Measurements from ENCODE around the gene HEATR9.

HEATR9 gene

GRCh38 chr17:35892091-35893035, 23.7 kb upstream of the HEATR9 start:
- H3K4me1 ChIP-seq (ENCODE audit: insufficient read depth, insufficient read length), result no peaks in the 10 kb centered on the region
- H3K36me3 ChIP-seq (ENCODE audit: insufficient read depth, insufficient read length, low read length), result no peaks in the 10 kb centered on the region
- no peak overlapping the region for H3K4me3 ChIP-seq (ENCODE audit: insufficient read length, low read depth)
- DNase-seq (ENCODE audit: low read depth, low spot score), result no peak
- no peaks in the 10 kb centered on the region for H3K27me3 ChIP-seq (ENCODE audit: insufficient read depth, insufficient read length)
- H3K9ac ChIP-seq (ENCODE audit: insufficient read length, low read depth), result no peak overlapping the region
- H3K9me3 ChIP-seq (ENCODE audit: insufficient read depth, low read length), result no peaks in the 10 kb centered on the region
- TF ChIP-seq SUZ12 (IDR thresholded peaks at IDR 0.05; ENCODE audit: extremely low read depth, insufficient read depth, insufficient read length) (no peak), ZNF274 (IDR thresholded peaks at IDR 0.05; ENCODE audit: low read depth, low read length) (no peak), YY1 (IDR thresholded peaks at IDR 0.05; ENCODE audit: insufficient read depth, insufficient read length) (no peak)

GRCh38 chr17:35891269-35891668, 22.6 kb upstream of the HEATR9 start:
- TF ChIP-seq ZNF274 (IDR thresholded peaks at IDR 0.05; ENCODE audit: low read depth, low read length), result no peak
- no peak for TF ChIP-seq SUZ12 (IDR thresholded peaks at IDR 0.05; ENCODE audit: extremely low read depth, insufficient read depth, insufficient read length)
- no peak for TF ChIP-seq YY1 (IDR thresholded peaks at IDR 0.05; ENCODE audit: insufficient read depth, insufficient read length)
- no peaks in the 10 kb centered on the region for H3K4me1 ChIP-seq (ENCODE audit: insufficient read depth, insufficient read length)

GRCh38 chr17:35890774-35891155, 22.1 kb upstream of the HEATR9 start:
- no peak for DNase-seq (ENCODE audit: low read depth, low spot score)
- TF ChIP-seq SUZ12 (IDR thresholded peaks at IDR 0.05; ENCODE audit: extremely low read depth, insufficient read depth, insufficient read length), result no peak
- TF ChIP-seq ZNF274 (IDR thresholded peaks at IDR 0.05; ENCODE audit: low read depth, low read length), result no peak
- TF ChIP-seq YY1 (IDR thresholded peaks at IDR 0.05; ENCODE audit: insufficient read depth, insufficient read length), result no peak
- Histone ChIP-seq H3K9ac (ENCODE audit: insufficient read length, low read depth) (no peak overlapping the region), H3K9me3 (ENCODE audit: insufficient read depth, low read length) (no peaks in the 10 kb centered on the region), H3K4me1 (ENCODE audit: insufficient read depth, insufficient read length) (no peaks in the 10 kb centered on the region), H3K36me3 (ENCODE audit: insufficient read depth, insufficient read length, low read length) (no peaks in the 10 kb centered on the region), H3K27me3 (ENCODE audit: insufficient read depth, insufficient read length) (no peaks in the 10 kb centered on the region), H3K4me3 (ENCODE audit: insufficient read length, low read depth) (no peak overlapping the region)

More at GRCh38 chr17:35891269-35891668, 22.6 kb upstream of the HEATR9 start:
- H3K36me3 ChIP-seq (ENCODE audit: insufficient read depth, insufficient read length, low read length), result no peaks in the 10 kb centered on the region
- H3K4me3 ChIP-seq (ENCODE audit: insufficient read length, low read depth), result no peak overlapping the region
- H3K9ac ChIP-seq (ENCODE audit: insufficient read length, low read depth), result no peak overlapping the region
- no peaks in the 10 kb centered on the region for H3K9me3 ChIP-seq (ENCODE audit: insufficient read depth, low read length)
- no peaks in the 10 kb centered on the region for H3K27me3 ChIP-seq (ENCODE audit: insufficient read depth, insufficient read length)
- DNase-seq (ENCODE audit: low read depth, low spot score), result no peak

- H3K9me3 ChIP-seq (ENCODE audit: insufficient read depth, low read length), result no peaks in the 10 kb centered on the region
- H3K4me1 ChIP-seq (ENCODE audit: insufficient read depth, insufficient read length), result no peaks in the 10 kb centered on the region
- no peak for TF ChIP-seq ZNF274 (IDR thresholded peaks at IDR 0.05; ENCODE audit: low read depth, low read length)
- no peak for TF ChIP-seq SUZ12 (IDR thresholded peaks at IDR 0.05; ENCODE audit: extremely low read depth, insufficient read depth, insufficient read length)
- TF ChIP-seq YY1 (IDR thresholded peaks at IDR 0.05; ENCODE audit: insufficient read depth, insufficient read length), result no peak
- no peak overlapping the region for H3K4me3 ChIP-seq (ENCODE audit: insufficient read length, low read depth)
- H3K9ac ChIP-seq (ENCODE audit: insufficient read length, low read depth), result no peak overlapping the region
- no peaks in the 10 kb centered on the region for H3K27me3 ChIP-seq (ENCODE audit: insufficient read depth, insufficient read length)
- DNase-seq (ENCODE audit: low read depth, low spot score), result no peak
- no peaks in the 10 kb centered on the region for H3K36me3 ChIP-seq (ENCODE audit: insufficient read depth, insufficient read length, low read length)
These were observed 21.4 kb upstream of the HEATR9 start for GRCh38 chr17:35889818-35890773.

GRCh38 chr17:35889241-35889640, 20.6 kb upstream of the HEATR9 start:
- Histone ChIP-seq H3K9ac (ENCODE audit: insufficient read length, low read depth) (no peak overlapping the region), H3K9me3 (ENCODE audit: insufficient read depth, low read length) (no peaks in the 10 kb centered on the region), H3K4me1 (ENCODE audit: insufficient read depth, insufficient read length) (no peaks in the 10 kb centered on the region), H3K27me3 (ENCODE audit: insufficient read depth, insufficient read length) (no peaks in the 10 kb centered on the region), H3K36me3 (ENCODE audit: insufficient read depth, insufficient read length, low read length) (no peaks in the 10 kb centered on the region), H3K4me3 (ENCODE audit: insufficient read length, low read depth) (no peak overlapping the region)
- TF ChIP-seq YY1 (IDR thresholded peaks at IDR 0.05; ENCODE audit: insufficient read depth, insufficient read length) (no peak), ZNF274 (IDR thresholded peaks at IDR 0.05; ENCODE audit: low read depth, low read length) (no peak), SUZ12 (IDR thresholded peaks at IDR 0.05; ENCODE audit: extremely low read depth, insufficient read depth, insufficient read length) (no peak)
- DNase-seq (ENCODE audit: low read depth, low spot score), result no peak

GRCh38 chr17:35879773-35880654, 11.3 kb upstream of the HEATR9 start, which contains the start of gene CCL5:
Gene CCL5, minus strand, starts transcription at chr17:35880360.
- Histone ChIP-seq H3K36me3 (ENCODE audit: insufficient read depth, insufficient read length, low read length) (no peaks in the 10 kb centered on the region), H3K4me3 (ENCODE audit: insufficient read length, low read depth) (no peak within 1 kb of the TSS), H3K9me3 (ENCODE audit: insufficient read depth, low read length) (no peaks in the 10 kb centered on the region), H3K4me1 (ENCODE audit: insufficient read depth, insufficient read length) (no peaks in the 10 kb centered on the region), H3K27me3 (ENCODE audit: insufficient read depth, insufficient read length) (no peaks in the 10 kb centered on the region), H3K9ac (ENCODE audit: insufficient read length, low read depth) (no peak within 1 kb of the TSS)
- no peak for DNase-seq (ENCODE audit: low read depth, low spot score)
- TF ChIP-seq SUZ12 (IDR thresholded peaks at IDR 0.05; ENCODE audit: extremely low read depth, insufficient read depth, insufficient read length), result no peak
- TF ChIP-seq ZNF274 (IDR thresholded peaks at IDR 0.05; ENCODE audit: low read depth, low read length), result no peak
- no peak for TF ChIP-seq YY1 (IDR thresholded peaks at IDR 0.05; ENCODE audit: insufficient read depth, insufficient read length)
